H1 (cell line): ENCODE data around the gene ACP2. TPM values are rescaled to one million over a fixed set of nuclear protein-coding genes. Genes with fewer than 3 reads are reported as not detected.

ENCODE experiments used
- CHD7 ChIP-seq: fragments of 300-600 bp; sonication (generic); IDR thresholded peaks from 2 replicates; pipeline ENCODE4 v1.7.1; 2012; ENCODE audit warnings: low read length, moderate library complexity, mild to moderate bottlenecking, inconsistent platforms; ENCODE audit not compliant: insufficient replicate concordance
- polyA plus RNA-seq, 7 experiments: library from polyadenylated mRNA; depleted of rRNA in 3 of 7; stranded (reverse) in 5 of 7; unstranded in 2 of 7; fragments of >200 nt in 5 of 7; fragments of 200-250 nt in 2 of 7; gene quantifications; 1 replicate in 5 of 7; 2 replicates in 1 of 7; 4 replicates in 1 of 7; pipeline versions ENCODE4 v1.2.1 to v1.2.3, GENCODE V29; 2011 to 2013; ENCODE audit warnings: missing spikeins in 2 of 7, mixed read lengths in 2 of 7
- total RNA-seq: library from RNA; stranded (reverse); fragmentation: NEBNext Ultra II Directional; extraction: Animal tissue kit (Norgen Biotek cat#: 25700); gene quantifications from 2 replicates; pipeline ENCODE4 v1.2.1, GENCODE V29; 2021

Gene ACP2
- total and polyA plus RNA-seq, 2 of the 8 experiments (the other 6 are each of a cell fraction or from before 2014, with no cell fraction given) = 17.8 to 19.8 TPM

- no peak for TF ChIP-seq CHD7
Measured at GRCh38 chr11:47233989-47234668, 14.5 kb downstream of the ACP2 start (continued).
